Panc1 (cell line): Measurements from ENCODE around the gene MBD4. TPM values are rescaled to one million over a fixed set of nuclear protein-coding genes. Genes with fewer than 3 reads are reported as not detected.

Experiments used
- total RNA-seq: library from RNA; stranded (reverse); gene quantifications from one replicate; pipeline ENCODE4 v1.2.1, GENCODE V29; 2021; ENCODE audit not compliant: unreplicated experiment

Gene MBD4
- total RNA-seq, 1 experiment from 2014 or later: 44.7 TPM

Other genes with a start within 250 kb of the MBD4 start
- gene COPG1, start 190.3 kb downstream of the MBD4 start, total RNA-seq: 225 TPM
- 94.6 TPM for gene HMCES, start 161.1 kb downstream of the MBD4 start, total RNA-seq
- gene EFCAB12, start 11.3 kb downstream of the MBD4 start, total RNA-seq: 0.54 TPM
- gene IFT122, start 276 bp upstream of the MBD4 start, total RNA-seq: 52.4 TPM
- gene RHO, start 88.7 kb upstream of the MBD4 start, total RNA-seq: not detected
- not detected for gene H1-8, start 103.2 kb upstream of the MBD4 start, total RNA-seq
- gene PLXND1, start 166.7 kb upstream of the MBD4 start, total RNA-seq: 248 TPM